NCI-H1694 (cell line): ENCODE measurements around the gene ZC3H13.
"Not testable (repeated sequence)": the region's sequence is repeated elsewhere in the genome, so short reads cannot be mapped to it uniquely, and the experiment has no call there.

Experiments used
- DNase-seq: peaks from one replicate; lab custom pipeline; 2025; lab: John Stamatoyannopoulos, UW

ZC3H13 gene

DNA sequence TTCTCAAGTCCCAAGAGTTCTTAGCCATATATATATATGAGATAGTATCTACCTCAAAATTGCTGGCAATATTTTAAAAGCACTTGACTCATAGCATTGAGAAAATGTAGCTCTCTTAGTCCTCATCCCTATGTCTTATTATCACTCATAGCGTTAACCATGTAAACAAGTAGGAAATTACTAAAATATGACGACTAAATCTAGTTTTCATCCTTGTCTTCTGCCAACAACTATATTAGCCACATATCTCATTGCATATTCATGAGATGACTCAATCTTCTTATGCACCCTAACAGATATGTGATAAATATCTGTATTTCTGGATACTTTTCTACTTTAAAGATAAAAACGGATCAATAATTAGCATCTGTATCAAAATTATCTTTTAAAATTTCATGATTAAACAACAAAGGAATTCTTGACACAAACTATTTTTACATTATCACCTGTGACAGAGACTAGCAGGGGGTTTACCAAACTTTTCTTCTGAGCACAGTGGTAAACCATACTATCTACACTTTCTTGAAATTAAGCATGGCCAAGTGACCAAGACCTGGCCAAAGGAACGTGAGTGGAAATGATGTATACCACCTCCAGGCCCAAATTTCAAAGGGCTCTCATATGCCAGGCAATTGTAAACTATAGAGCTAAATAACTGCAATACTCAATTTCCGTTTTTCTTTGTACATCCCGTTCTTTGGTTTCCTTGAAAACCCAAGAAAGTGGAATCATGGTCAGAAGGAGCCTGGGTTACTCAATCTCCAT is 45.7 kb downstream of the ZC3H13 start:
- no peak for DNase-seq

- no peak for DNase-seq
Measured at GRCh38 chr13:46004491-46004890, 48.1 kb downstream of the ZC3H13 start.

DNA sequence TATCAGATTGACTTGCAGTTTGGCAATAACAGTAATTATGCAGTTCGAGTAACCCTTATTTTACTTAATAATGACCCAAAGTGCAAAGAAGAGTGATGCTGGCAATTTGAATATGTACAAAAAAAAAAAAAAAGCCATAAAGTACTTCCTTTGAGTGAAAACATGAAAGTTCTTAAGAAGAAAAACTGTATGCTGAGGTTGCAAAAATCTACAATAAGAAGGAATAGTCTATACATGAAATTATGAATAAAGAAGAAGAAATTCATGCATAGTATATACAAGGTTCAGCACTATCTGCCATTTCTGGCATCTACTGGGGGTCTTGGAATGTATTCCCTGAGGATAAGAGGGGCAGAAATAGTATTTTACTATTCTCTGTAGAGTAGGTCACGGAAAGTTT is 55.9 kb downstream of the ZC3H13 start:
- DNase-seq: no peak

GRCh38 chr13:45995245-45995644 is 57.3 kb downstream of the ZC3H13 start:
- no peak for DNase-seq

GRCh38 chr13:45994752-45995151 is 57.8 kb downstream of the ZC3H13 start:
- no peak for DNase-seq

GRCh38 chr13:45989607-45990006 is 62.9 kb downstream of the ZC3H13 start:
- no peak for DNase-seq

DNA sequence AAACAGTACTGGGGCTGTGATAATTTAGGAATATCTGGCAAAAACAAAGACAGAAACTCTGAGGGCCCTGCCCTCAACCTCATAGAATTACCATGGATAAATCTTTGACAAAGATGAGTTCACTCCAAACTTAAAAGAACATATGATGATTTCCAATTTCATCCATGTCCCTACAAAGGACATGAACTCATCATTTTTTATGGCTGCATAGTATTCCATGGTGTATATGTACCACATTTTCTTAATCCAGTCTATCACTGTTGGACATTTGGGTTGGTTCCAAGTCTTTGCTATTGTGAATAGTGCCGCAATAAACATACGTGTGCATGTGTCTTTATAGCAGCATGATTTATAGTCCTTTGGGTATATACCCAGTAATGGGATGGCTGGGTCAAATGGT is 71.4 kb downstream of the ZC3H13 start:
- DNase-seq: not testable (repeated sequence)

- no peak for DNase-seq
Measured at GRCh38 chr13:45975337-45975736, 77.2 kb downstream of the ZC3H13 start.

DNA sequence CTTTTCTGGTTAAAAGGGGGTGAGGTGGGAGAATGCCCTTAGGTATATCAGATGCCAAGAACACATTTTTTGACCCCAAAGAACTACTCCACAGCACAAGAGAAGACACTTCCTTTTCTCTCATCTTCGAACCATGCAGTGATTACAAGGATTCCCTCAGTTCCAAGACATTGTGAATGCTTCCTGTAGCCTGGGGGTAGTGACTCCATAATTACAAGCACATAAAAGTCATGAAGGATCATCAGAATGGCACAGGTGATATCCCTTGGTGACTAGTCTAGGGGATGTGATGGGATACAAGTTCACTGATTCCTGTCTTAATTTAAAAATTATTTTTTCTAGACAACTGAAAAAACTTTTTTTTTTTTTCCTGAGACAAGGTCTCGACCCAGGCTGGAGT is 78.0 kb downstream of the ZC3H13 start:
- no peak for DNase-seq

DNA sequence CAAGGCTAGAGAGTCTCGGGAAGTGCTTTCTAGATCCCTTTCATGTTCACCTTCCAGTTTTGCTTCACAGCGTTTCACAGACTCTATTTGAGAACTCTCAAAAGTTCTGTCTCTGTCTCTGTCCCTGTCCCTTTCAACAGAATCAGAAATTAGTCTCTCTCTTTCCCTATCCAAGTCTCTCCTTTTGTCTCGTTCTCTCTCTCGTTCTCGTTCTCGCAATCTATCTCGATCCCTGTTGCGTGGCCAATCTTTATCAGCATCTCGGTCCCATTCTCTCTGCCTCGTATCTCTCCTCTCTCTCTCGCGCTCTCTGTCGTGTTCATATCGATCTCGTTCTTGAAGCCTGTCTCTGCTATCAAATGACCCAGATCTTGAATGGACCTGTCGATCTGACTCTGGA is 85.0 kb downstream of the ZC3H13 start:
- DNase-seq: no peak

DNA sequence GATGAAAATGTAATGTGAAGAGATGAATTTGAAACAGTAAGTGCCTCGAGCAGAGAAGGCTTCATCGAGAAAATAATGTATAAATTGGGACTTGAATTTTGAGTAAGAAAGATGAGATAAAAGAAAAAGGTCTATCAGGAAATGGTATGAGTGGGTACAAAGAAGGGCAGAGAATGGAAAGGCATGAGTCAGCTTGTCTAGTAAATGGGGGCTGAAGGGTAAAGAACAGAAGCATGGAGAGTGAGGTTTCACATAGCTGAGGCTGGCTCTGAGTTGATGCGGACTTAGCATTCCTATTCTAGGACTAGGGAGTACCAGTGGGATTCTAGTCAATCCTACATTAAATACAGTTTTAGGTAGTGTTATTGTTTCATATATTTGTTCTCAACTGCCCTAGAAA is 85.8 kb downstream of the ZC3H13 start:
- DNase-seq: no peak

GRCh38 chr13:45961468-45961867 is 91.1 kb downstream of the ZC3H13 start:
- DNase-seq: no peak

DNA sequence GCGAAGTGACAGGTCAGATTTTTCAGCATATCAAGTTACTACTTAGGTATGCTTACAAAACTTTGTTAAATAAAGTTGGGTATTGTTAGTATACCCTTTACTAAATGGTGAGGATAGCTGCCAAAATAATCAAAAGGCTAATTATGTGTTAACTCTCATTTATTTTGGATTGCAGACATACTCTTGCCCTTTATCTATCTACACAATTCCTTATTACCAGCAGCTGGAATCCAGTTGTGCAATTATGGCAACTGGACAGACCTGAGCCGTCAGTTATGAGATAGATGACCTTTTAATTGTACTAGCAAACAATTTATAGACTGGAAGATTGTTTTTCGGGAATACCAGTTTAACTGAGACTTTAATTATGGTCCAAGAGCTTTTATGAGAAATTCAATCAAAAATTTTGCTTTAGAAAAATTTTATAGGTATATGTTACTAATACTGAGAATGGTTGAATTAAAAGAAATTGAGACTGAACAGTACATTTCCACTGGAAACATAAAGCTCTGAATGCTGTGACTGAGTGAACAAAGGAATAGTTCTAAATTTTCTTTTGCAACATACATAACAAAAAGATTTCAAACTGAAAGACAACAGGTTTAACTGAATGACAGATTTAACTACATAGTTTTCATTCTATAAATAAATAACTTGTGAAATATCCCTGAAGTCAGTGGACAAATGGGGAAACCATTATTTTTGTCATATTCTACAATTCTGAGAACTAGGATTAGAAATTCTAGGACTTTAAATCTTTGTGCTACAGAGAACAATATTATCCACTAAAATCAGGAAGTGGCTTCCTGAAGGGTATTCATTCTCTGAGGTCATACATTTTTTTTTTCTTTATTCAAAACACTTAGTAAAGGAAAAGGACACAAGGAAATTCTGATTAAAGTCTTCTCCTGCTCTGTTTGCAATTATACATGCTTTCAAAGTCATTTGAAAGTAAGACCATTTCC is 97.4 kb downstream of the ZC3H13 start:
- no peak for DNase-seq

GRCh38 chr13:45953082-45953481 is 99.5 kb downstream of the ZC3H13 start:
- DNase-seq: no peak

GRCh38 chr13:45951724-45952123 is 100.8 kb downstream of the ZC3H13 start:
- no peak for DNase-seq

DNA sequence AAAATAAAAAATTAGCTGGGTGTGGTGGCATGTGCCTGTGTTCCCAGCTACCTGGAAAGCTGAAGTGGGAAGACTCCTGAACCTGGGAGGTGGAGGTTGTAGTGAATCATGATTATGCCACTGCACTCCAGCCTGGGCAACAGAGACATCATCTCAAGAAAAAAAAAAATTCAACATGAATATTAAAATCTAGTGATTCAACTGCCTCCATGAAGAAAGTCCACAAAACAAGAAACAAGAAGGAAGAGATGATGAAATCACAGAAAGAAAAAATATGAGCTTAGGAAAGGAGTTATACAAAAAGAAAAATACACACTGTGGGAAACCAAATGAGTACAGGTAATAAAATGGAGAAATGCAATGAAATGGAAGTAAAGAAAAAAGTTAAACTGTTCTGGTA is 101.4 kb downstream of the ZC3H13 start:
- DNase-seq: no peak

GRCh38 chr13:45950386-45951000 is 102.1 kb downstream of the ZC3H13 start:
- no peak for DNase-seq

- no peak for DNase-seq
Measured at GRCh38 chr13:45949161-45949560, 103.4 kb downstream of the ZC3H13 start.

DNA sequence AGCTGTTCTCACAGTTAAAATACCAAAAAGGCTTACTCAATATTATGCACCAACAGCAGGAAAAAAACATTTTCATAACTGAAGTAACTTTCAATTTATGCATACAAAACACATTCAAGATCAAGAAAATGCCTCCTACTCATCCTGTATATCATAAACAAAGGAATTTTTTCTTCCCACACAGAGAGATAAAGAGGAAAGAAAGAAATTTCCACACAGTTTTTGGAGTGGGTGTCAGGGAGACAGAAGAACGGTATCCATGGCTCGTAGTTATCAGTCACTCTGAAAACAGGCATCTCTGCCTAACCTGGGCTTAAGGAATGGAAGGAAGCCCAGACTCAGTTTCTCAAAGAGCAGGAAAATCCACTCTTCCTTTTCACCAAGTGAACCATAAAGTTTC is 108.6 kb downstream of the ZC3H13 start:
- no peak for DNase-seq

DNA sequence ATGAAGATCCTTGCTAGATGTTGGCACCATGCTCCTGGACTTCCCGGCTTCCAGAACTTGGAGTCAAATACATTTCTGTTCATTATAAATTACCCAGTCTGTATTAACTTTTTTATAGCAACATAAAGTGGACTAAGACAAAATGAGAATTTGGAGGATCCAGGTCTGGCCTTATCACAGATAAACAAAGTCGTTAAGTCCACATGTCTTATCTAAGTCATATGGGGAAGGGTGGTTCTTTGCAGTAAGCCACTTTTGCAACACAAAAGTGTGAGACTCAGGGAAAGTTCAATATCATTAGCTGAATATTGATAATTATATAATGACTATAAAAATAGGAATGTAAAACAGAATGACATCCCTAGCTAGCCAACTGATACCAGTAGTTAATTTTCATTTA is 109.4 kb downstream of the ZC3H13 start:
- no peak for DNase-seq

GRCh38 chr13:45941261-45941660 is 111.3 kb downstream of the ZC3H13 start:
- DNase-seq: no peak

DNA sequence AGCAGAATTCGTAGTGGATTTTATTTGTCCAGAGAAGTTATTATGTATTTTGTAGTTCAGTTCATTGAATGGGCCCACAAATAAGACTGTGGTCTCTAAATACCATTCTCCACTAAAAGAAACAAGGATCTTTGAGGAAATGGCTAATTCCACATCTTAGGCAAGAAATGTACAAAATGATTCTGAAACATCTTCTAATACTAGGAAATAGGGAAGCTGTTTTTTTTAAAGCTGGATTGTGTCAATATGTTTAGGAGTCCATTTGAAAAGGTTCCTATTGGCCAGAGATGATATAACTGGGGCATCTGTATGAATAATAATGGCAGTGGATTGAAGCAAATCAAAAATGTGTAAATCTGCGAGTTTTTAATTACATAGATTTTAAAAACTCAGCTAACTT is 112.5 kb downstream of the ZC3H13 start:
- no peak for DNase-seq

DNA sequence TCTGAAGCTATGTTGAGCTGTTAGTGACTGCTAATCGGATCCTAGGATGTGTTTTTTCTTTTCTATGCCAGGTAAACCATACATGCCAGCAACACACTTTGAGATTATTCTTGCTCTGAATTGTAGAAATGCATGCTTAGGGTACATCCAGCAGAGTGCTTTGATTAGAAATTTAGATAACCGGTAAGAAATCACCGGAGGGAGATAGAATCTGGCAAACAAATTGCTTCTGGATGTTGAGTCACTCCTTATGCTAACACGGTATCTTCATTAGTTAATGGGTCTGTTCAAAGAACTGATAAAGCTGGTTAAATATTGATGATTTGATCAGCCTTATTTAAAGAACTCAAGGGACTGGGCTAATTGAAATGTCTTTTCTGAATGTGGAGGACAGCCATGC is 115.9 kb downstream of the ZC3H13 start:
- DNase-seq: no peak
